Measurements from ENCODE around the gene SH2B3.

SH2B3 gene

DNA sequence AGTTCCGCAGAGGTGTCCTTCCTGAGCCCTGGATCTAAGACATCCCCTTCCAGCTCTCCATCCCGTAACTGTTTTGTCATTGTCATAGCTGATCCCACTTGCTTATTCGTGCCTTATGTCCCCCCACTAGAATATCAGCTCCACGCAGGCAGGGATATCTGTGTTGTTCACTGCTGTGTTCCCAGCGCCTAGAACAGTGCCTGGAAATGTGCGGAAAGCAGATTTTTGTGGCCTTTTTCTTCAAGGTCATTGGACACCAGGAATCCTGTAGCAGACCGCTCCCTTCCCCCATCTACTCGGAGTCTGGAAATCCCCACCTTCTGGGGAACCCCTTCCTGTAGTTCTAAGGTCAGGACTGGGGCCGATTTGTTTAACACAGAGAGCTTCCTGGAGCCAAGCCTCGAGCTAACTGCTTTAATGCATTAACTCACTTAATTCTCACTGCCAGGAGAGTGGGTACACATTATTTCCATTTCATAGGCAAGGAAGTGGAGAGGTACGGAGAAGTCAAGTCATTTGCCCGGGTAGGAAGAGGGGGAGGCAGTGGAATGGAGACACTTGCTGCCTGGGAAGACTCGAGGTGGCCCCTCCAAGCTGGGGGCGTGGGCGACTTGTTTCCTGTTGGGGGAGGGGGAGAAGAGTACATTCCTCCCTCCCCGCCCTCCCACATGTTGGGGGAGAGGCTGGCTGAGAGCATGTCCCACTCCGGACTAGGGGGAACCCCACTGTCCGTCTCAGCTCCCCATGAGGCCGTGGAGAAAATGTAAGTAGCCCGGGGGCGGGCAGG is 1.2 kb upstream of the SH2B3 start:
- H3K4me3 ChIP-seq (ENCODE audit: insufficient read depth, low read length, poor library complexity, severe bottlenecking), result peak overlapping the region; percentile 52
- peak overlapping the region; percentile 62 for H3K4me2 ChIP-seq (ENCODE audit: low read depth, low read length, poor library complexity, severe bottlenecking)
- peak overlapping the region; percentile 6 for H2AFZ ChIP-seq (ENCODE audit: low read depth, low read length, severe bottlenecking)
- no peaks in the 10 kb centered on the region for H3K9me3 ChIP-seq (ENCODE audit: insufficient read depth, low read length)
- H3K27me3 ChIP-seq (ENCODE audit: low read length), result no peaks in the 10 kb centered on the region
- H3K27ac ChIP-seq (ENCODE audit: low read depth, low read length), result peak overlapping the region; percentile 91
- no peak for TF ChIP-seq EZH2phosphoT487 (conservative IDR thresholded peaks at IDR 0.05; ENCODE audit: low read length)
- TF ChIP-seq, protein P1, sequence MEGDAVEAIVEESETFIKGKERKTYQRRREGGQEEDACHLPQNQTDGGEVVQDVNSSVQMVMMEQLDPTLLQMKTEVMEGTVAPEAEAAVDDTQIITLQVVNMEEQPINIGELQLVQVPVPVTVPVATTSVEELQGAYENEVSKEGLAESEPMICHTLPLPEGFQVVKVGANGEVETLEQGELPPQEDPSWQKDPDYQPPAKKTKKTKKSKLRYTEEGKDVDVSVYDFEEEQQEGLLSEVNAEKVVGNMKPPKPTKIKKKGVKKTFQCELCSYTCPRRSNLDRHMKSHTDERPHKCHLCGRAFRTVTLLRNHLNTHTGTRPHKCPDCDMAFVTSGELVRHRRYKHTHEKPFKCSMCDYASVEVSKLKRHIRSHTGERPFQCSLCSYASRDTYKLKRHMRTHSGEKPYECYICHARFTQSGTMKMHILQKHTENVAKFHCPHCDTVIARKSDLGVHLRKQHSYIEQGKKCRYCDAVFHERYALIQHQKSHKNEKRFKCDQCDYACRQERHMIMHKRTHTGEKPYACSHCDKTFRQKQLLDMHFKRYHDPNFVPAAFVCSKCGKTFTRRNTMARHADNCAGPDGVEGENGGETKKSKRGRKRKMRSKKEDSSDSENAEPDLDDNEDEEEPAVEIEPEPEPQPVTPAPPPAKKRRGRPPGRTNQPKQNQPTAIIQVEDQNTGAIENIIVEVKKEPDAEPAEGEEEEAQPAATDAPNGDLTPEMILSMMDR (IDR thresholded peaks at IDR 0.05; ENCODE audit: insufficient read depth, low read length, poor library complexity, severe bottlenecking), result no peak
- 0 out of 2 replicates have a peak, but pooled peaks cover 7% of the 10 kb centered on the region for H4K20me1 ChIP-seq (ENCODE audit: low read depth, low read length)
- H3F3A ChIP-seq (ENCODE audit: insufficient read depth), result peaks cover 26% of the 10 kb centered on the region
- no peaks in the 10 kb centered on the region for H3K9me2 ChIP-seq (replicated peaks; ENCODE audit: insufficient read depth, low read length)
- peaks cover 36% of the 10 kb centered on the region for H3K79me2 ChIP-seq (ENCODE audit: insufficient read depth, low read length)
- peak overlapping the region; percentile 68 for H3K9ac ChIP-seq (ENCODE audit: low read length)
- no peaks in the 10 kb centered on the region for H3K36me3 ChIP-seq (ENCODE audit: low read length)

DNA sequence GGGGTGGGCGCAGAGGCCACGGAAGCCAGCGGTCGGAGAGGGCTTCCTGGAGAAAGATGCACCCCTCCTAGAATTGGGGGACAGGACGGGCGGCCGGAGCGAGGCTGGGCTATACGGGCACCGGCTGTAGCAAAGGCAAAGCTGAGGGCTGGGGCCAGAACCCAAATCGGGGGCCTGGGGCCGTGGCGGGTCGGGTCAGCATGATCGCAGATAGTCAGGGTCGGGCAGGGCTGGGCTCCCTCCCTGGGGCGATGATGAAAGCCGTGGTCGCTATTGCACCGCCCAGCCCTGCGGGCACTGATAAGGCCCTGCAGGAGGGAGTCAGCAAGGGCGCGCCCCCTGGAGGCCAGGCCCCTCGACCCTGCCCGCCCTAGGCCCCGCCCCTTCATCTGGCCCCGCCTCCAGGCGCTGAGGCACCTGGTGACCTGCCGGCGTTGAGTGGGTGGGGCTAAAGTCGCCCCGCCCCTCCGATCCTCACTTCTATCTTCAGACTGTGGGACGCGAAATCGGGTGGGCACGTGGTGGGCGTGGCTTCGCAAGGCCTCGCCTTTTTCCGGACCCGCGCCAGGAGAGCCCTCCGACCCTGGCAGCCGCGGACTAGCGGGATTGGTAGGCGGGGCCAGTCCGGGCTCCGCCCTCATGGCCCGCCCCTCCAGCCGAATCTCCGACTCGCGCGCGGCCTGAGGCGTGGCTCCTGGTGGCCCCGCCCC is 419 bp upstream of the SH2B3 start:
- Histone ChIP-seq H3K9ac (ENCODE audit: low read length) (peak overlapping the region; percentile 92), H4K20me1 (ENCODE audit: low read depth, low read length) (0 out of 2 replicates have a peak, but pooled peaks cover 7% of the 10 kb centered on the region), H2AFZ (ENCODE audit: low read depth, low read length, severe bottlenecking) (peak overlapping the region; percentile 6), H3K27me3 (ENCODE audit: low read length) (no peaks in the 10 kb centered on the region), H3K4me2 (ENCODE audit: low read depth, low read length, poor library complexity, severe bottlenecking) (peak overlapping the region; percentile 62), H3F3A (ENCODE audit: insufficient read depth) (peaks cover 26% of the 10 kb centered on the region), H3K36me3 (ENCODE audit: low read length) (no peaks in the 10 kb centered on the region), H3K9me2 (replicated peaks; ENCODE audit: insufficient read depth, low read length) (no peaks in the 10 kb centered on the region), H3K9me3 (ENCODE audit: insufficient read depth, low read length) (no peaks in the 10 kb centered on the region), H3K27ac (ENCODE audit: low read depth, low read length) (peak overlapping the region; percentile 91), H3K4me3 (ENCODE audit: insufficient read depth, low read length, poor library complexity, severe bottlenecking) (peak overlapping the region; percentile 52), H3K79me2 (ENCODE audit: insufficient read depth, low read length) (peaks cover 44% of the 10 kb centered on the region)
- no peak for TF ChIP-seq EZH2phosphoT487 (conservative IDR thresholded peaks at IDR 0.05; ENCODE audit: low read length)
- TF ChIP-seq, protein P1 (IDR thresholded peaks at IDR 0.05; ENCODE audit: insufficient read depth, low read length, poor library complexity, severe bottlenecking), result peak; percentile 43

DNA sequence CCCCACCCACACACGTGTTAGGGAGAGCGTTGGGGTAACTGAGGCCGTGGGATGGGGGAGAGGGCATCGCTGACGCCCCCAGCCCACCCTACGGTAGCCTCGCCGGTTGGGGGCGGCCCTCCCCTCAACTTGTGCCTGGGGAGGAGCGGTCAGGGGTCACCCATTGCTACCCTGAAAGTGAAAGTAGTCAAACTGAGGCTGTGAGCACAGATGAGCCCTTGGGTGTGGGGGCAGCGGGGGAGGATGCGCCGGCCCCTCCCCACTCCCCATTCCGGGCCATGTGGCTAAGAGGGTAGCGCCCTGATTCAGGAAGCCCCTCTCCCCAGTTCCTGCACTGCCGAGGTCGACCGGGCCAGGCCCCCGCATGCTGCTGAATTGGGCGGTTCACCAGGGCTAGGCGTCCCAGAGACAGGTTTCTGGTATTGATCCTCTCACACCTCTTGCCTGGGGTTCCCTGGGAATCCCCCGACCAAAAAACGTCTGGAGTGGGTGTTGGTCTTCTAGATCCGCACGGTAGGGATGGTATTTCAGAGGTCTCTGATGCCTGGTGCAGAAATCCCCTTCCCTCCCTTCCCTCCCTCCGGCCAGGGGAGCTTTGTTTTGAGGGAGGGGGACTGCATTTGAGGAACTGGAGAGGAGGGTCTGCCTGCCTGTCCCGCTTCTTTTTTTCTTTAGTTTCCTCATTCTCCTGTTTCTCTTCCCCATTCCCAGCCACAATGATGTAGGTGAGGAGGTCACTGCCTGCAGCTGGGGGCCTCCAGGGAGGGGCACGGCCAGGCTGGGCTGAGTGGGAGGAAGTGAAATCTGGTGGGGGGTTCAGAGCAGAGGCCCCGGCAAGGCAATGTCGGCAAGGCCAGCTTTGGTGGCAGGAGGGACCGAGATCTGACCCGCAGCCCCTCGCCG is 1.0 kb downstream of the SH2B3 start:
- H3K79me2 ChIP-seq (ENCODE audit: insufficient read depth, low read length), result peaks cover 58% of the 10 kb centered on the region
- peak overlapping the region; percentile 81 for H3K27ac ChIP-seq (ENCODE audit: low read depth, low read length)
- H2AFZ ChIP-seq (ENCODE audit: low read depth, low read length, severe bottlenecking), result no peak overlapping the region
- H3K27me3 ChIP-seq (ENCODE audit: low read length), result no peaks in the 10 kb centered on the region
- H3K9ac ChIP-seq (ENCODE audit: low read length), result peak overlapping the region; percentile 92
- H3K9me3 ChIP-seq (ENCODE audit: insufficient read depth, low read length), result no peaks in the 10 kb centered on the region
- no peak for TF ChIP-seq EZH2phosphoT487 (conservative IDR thresholded peaks at IDR 0.05; ENCODE audit: low read length)
- TF ChIP-seq, protein P1 (IDR thresholded peaks at IDR 0.05; ENCODE audit: insufficient read depth, low read length, poor library complexity, severe bottlenecking), result no peak
- peak overlapping the region; percentile 66 for H3K4me3 ChIP-seq (ENCODE audit: insufficient read depth, low read length, poor library complexity, severe bottlenecking)
- H3K36me3 ChIP-seq (ENCODE audit: low read length), result no peaks in the 10 kb centered on the region
- peaks cover 26% of the 10 kb centered on the region for H3F3A ChIP-seq (ENCODE audit: insufficient read depth)
- peak overlapping the region; percentile 79 for H3K4me2 ChIP-seq (ENCODE audit: low read depth, low read length, poor library complexity, severe bottlenecking)
- H3K9me2 ChIP-seq (replicated peaks; ENCODE audit: insufficient read depth, low read length), result no peaks in the 10 kb centered on the region
- H4K20me1 ChIP-seq (ENCODE audit: low read depth, low read length), result 0 out of 2 replicates have a peak, but pooled peaks cover 7% of the 10 kb centered on the region

All from SU-DHL-6 (cell line).